Tibial artery (tissue), 4 donors: ENCODE measurements around the gene ZNF597.

Experiments
- DNase-seq, 2 donors: peaks; one replicate each; pipeline ENCODE4 v3.0.0-alpha.2; 2019
- H3K27ac ChIP-seq, 2 donors: fragments of 200-600 bp; sonication (generic) in 1 of 2; 1 replicate in 1 of 2; 2 replicates in 1 of 2; pipeline ENCODE4 v1.5.1; 2018 to 2019; ENCODE audit warnings: mild to moderate bottlenecking in 1 of 2
- H3K27me3 ChIP-seq, 2 donors: fragments of 200-600 bp; sonication (generic) in 1 of 2; one replicate each; pipeline versions ENCODE4 v1.5.1 to v1.6.0; 2016 to 2019
- H3K36me3 ChIP-seq, 3 donors: fragments of 200-600 bp; sonication (generic) in 2 of 3; one replicate each; pipeline ENCODE4 v1.5.1; 2016 to 2019; ENCODE audit warnings: mild to moderate bottlenecking in 2 of 3
- H3K4me1 ChIP-seq, 4 donors: fragments of 200-600 bp; sonication (generic) in 2 of 4; 1 replicate in 3 of 4; 2 replicates in 1 of 4; pipeline ENCODE4 v1.5.1; 2016 to 2019
- H3K4me3 ChIP-seq, 2 donors: fragments of 200-600 bp; sonication (generic) in 1 of 2; 1 replicate in 1 of 2; 2 replicates in 1 of 2; pipeline ENCODE4 v1.5.1; 2018 to 2019; ENCODE audit warnings: mild to moderate bottlenecking in 2 of 2
- H3K9me3 ChIP-seq, 3 donors: fragments of 200-600 bp; sonication (generic) in 1 of 3; one replicate each; pipeline ENCODE4 v1.5.1; 2016 to 2019
- intact Hi-C: fragments of 100-400 bp; cut with DNase I; formaldehyde crosslinking; loops from one replicate; pipeline ENCODE4 v1.15.0; 2023; ENCODE audit warnings: low total_unique reads
- TF ChIP-seq, protein P1 (sequence below), 2 experiments: fragments of 200-600 bp in 1 of 2; fragments of 450-650 bp in 1 of 2; IDR thresholded peaks; one replicate each; pipeline ENCODE4 v1.5.1; 2017 to 2019; ENCODE audit warnings: antibody characterized with exemption in 2 of 2, mild to moderate bottlenecking in 1 of 2, moderate library complexity in 1 of 2

ZNF597 gene

DNA sequence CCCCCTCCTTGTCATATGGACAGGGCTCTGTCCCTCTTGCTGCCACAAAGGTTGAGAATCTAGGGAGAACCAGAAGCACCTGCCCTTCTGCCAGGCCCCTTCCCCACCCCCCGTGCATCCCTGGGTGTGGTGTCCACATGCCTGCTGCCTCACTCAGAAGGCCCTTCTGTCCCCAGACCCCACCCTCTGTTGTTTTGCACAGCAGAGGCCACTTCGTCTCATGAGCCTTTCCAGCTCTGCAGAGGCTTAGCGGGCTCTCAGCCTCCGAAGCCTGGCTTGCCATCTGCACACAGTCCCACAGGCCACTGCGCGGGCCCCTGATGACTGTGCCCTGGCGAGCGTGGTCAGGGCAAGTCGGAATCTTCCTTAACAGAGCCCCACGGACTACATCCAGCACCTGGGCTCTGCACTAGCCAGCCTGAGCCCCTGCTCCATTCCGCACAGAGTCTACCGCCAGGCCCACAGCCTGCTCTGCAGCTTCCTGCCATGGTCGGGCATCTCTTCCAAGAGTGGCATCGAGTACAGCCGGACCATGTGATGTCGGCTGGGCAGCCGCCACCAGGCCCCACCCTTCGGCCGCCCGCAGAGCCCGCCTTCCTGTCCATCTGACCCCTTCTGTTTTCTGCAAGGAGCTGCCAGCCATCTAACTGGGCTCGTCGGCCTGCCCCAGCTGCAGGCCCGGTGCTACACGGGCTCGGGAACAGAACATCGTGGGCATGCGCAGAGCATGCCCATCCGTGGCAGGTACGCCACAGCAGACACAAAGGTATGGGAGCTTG lies 41.2 kb upstream of the ZNF597 start:
- no peak for DNase-seq
- TF ChIP-seq, protein P1, sequence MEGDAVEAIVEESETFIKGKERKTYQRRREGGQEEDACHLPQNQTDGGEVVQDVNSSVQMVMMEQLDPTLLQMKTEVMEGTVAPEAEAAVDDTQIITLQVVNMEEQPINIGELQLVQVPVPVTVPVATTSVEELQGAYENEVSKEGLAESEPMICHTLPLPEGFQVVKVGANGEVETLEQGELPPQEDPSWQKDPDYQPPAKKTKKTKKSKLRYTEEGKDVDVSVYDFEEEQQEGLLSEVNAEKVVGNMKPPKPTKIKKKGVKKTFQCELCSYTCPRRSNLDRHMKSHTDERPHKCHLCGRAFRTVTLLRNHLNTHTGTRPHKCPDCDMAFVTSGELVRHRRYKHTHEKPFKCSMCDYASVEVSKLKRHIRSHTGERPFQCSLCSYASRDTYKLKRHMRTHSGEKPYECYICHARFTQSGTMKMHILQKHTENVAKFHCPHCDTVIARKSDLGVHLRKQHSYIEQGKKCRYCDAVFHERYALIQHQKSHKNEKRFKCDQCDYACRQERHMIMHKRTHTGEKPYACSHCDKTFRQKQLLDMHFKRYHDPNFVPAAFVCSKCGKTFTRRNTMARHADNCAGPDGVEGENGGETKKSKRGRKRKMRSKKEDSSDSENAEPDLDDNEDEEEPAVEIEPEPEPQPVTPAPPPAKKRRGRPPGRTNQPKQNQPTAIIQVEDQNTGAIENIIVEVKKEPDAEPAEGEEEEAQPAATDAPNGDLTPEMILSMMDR (IDR thresholded peaks at IDR 0.05), result no peak
- Histone ChIP-seq H3K27me3 (no peaks in the 10 kb centered on the region), H3K9me3 (no peaks in the 10 kb centered on the region), H3K4me1 (no peaks in the 10 kb centered on the region), H3K4me3 (no peak overlapping the region), H3K36me3 (peaks cover 71 to 87% (median 84%) of the 10 kb centered on the region in 3 donors), H3K27ac (no peak overlapping the region)
- intact Hi-C loops, result no loop called here

DNA sequence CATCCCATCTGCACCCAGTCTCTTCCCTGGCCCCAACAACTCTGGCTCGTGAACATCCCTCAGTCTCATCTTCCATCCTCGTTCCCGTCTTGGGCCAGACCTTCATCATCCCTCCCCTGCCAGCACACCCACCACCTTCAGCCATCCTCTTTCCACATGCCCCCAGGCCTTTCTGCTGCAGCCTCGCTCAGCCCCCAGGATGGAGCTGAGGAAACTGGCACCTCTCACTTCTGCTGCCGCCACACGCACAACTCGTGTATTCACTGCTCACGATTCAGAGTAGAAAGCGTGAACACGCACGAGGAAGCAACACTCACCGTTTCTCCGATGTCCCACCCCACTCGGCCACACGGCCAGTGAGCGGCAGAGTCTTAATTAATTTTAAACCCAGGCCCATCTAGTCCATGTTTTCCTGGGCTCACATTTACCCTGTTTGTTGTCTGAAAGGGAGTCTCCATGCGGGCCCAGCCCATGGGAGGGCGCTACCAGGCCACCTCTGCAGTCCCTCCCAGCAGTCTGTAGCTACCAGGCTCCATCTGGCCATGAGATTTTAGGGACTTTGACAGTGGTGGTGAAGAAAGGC lies 39.4 kb upstream of the ZNF597 start:
- Histone ChIP-seq H3K27ac (no peak overlapping the region), H3K27me3 (no peaks in the 10 kb centered on the region), H3K36me3 (peaks cover 76 to 96% (median 86%) of the 10 kb centered on the region in 3 donors), H3K4me1 (no peaks in the 10 kb centered on the region), H3K9me3 (no peaks in the 10 kb centered on the region), H3K4me3 (no peak overlapping the region)
- TF ChIP-seq, protein P1 (IDR thresholded peaks at IDR 0.05), result no peak
- intact Hi-C loops, result no loop called here
- DNase-seq, result no peak

DNA sequence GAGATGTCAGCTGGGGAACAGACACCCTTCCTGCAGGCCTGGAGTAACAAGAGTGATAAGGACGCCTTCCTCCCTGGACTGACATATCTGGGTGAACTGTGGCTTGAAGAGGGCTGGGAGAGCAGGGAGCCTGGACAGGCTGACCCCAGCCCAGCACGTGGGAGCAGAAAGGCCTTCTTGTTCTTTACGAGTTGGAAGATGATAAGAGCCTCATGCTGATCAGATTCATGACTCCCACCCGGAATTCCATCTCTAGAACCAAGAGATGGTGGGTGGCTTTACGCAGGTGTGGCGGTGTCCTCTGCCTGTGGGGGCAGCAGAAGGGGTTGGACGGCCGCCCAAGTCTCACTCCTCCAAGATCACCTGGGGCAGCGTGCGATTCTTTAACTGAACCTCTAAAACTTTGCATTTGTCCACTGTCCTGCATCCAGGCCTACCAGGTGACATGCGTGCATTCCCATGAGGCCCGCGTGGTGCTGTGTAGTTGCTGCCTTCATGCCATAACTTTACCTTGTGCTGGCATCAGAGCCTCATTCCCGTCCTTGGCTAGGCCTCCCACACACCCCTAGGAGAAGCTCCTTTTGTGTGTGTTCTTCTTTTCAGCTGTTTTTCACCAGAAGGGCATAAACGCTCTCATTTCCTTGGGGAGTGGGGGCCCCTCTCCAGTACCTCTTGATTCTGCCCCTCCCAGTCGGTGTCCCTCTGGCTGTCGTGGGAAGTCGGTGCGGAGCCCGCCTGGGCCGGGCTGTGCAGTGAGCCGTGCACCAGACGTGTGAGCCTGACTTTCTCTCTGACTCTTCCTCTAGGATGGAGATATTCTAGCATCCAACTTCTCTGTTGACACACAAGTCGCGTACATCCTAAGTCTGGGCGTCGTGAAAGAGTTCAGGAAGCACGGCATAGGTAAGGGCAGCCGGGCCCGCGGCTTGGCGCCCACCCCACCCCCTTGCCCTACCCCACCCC lies 38.7 kb upstream of the ZNF597 start:
- Histone ChIP-seq H3K36me3 (peaks cover 75 to 93% (median 79%) of the 10 kb centered on the region in 3 donors), H3K4me3 (no peak overlapping the region), H3K4me1 (no peaks in the 10 kb centered on the region), H3K27me3 (no peaks in the 10 kb centered on the region), H3K9me3 (no peaks in the 10 kb centered on the region), H3K27ac (no peak overlapping the region)
- DNase-seq, result no peak
- intact Hi-C loops, result no loop called here
- TF ChIP-seq, protein P1 (IDR thresholded peaks at IDR 0.05), result no peak

DNA sequence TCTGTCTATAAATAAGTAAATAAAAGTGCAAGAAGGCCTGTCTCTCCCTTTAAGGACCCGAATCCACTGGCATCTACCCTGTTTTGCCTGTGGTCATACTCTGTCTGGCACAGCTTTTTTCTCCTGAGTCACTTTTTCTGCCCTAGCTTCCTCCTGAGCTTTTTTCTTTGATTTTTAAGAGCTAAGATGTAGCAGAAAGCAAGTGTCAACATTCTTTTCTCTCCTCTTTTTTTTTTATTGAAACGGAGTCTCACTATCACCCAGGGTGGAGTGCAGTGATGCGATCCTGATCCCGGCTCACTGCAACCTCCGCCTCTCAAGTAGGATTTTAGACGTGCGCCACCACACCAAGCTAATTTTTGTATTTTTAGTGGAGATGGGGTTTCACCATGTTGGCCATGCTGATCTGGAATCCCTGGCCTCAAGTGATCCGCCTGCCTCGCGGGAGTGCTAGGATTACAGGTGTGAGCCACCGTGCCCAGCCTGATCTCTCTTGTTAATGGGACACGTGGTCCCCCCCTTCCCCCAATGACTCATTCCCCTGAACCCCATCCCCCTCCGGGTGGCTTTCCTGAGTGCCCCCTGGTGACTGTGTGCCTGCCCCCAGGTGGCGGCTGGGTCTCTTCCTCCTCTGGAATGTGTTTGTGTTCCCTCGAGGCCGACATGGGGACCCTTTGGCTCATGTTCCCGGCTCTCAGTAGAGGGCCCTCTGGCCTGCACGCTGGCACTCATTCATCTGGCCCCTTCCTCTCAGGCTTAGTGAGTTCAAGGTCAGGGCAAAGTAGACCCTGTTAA lies 37.8 kb upstream of the ZNF597 start:
- TF ChIP-seq, protein P1 (IDR thresholded peaks at IDR 0.05), result no peak
- Histone ChIP-seq H3K27ac (no peak overlapping the region), H3K9me3 (no peaks in the 10 kb centered on the region), H3K4me1 (no peaks in the 10 kb centered on the region), H3K36me3 (peaks cover 68 to 85% (median 74%) of the 10 kb centered on the region in 3 donors), H3K4me3 (no peak overlapping the region), H3K27me3 (no peaks in the 10 kb centered on the region)
- no peak for DNase-seq
- intact Hi-C loops, result no loop called here

DNA sequence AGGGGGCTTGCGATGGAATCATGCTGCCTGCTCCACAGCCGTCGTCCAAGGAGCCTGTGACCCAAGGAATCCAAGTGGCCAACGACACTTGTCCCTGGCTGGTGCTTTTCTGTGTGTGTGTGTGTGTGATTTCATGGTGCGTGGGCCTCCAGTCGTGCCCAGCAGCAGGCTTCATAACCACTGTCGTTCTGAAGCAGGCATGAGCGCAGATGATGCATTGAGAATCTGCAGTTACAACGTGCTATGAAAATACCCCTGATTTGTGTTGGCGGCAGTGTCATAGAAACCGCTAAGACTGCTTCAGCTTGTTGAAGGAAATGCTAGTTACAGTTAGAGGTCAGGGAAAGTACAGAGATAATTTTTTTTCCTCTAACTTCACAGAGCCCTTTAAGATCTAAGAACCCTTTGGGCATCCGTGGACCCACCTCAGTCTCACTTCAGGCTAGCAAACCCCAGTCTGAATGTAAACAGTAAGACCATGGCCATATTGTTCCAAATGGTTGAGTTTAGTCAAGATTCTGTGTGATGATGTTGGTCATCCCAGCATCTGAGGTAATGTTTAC lies 36.4 kb upstream of the ZNF597 start:
- intact Hi-C loops, result no loop called here
- H3K36me3 ChIP-seq, result peaks cover 55 to 71% (median 62%) of the 10 kb centered on the region in 3 donors
- H3K27ac ChIP-seq, result no peak overlapping the region
- DNase-seq, result no peak
- no peaks in the 10 kb centered on the region for H3K27me3 ChIP-seq
- H3K4me3 ChIP-seq, result no peak overlapping the region
- no peaks in the 10 kb centered on the region for H3K9me3 ChIP-seq
- H3K4me1 ChIP-seq, result no peaks in the 10 kb centered on the region
- TF ChIP-seq, protein P1 (IDR thresholded peaks at IDR 0.05), result no peak
